ENCODE measurements around the gene CATSPER1. TPM values are rescaled to one million over a fixed set of nuclear protein-coding genes. Genes with fewer than 3 reads are reported as not detected.

The CATSPER1 gene
- total RNA-seq, 1 experiment from 2014 or later = 2.4 TPM

- ChIA-PET CTCF (no interaction called here), POLR2A (no interaction called here), RAD21 (ENCODE audit: low non-redundant PET in 1 of 2, low total read pairs in 2 of 2, uncharacterized antibody in 2 of 2, unreplicated experiment in 2 of 2) (interaction anchor here in 1 of 2 experiments (0.6 kb wide), 1 partner anchor 46 kb away, joined by 3 read pairs; no protein-coding TSS in a partner anchor)
- Histone ChIP-seq H3K27me3 (ENCODE audit: insufficient read depth, low read length) (no peaks in the 10 kb centered on the region), H3K79me2 (ENCODE audit: insufficient read depth, low read length) (peaks cover 8% of the 10 kb centered on the region; the same call in 1 of the 2 replicates), H4K20me1 (ENCODE audit: insufficient read depth) (no peaks in the 10 kb centered on the region), H3K36me3 (ENCODE audit: control insufficient read depth in 1 of 2, insufficient read depth in 2 of 2, low read length in 2 of 2) (no peaks in the 10 kb centered on the region), H3K9me3 (ENCODE audit: control insufficient read depth in 1 of 2, insufficient read depth in 1 of 2, low read depth in 1 of 2, low read length in 2 of 2) (no peaks in the 10 kb centered on the region), H2AFZ (ENCODE audit: low read depth, low read length, poor library complexity, severe bottlenecking) (no peak overlapping the region), H3K27ac (ENCODE audit: low read depth, low read length) (no peak overlapping the region), H3K9ac (ENCODE audit: low read length) (no peak overlapping the region), H3K4me2 (ENCODE audit: low read length) (no peak overlapping the region), H3K4me3 (replicated peaks in 1 of 2; ENCODE audit: low read depth in 1 of 2, low read length in 2 of 2) (no peak overlapping the region), H3K9me2 (ENCODE audit: insufficient read depth) (no peaks in the 10 kb centered on the region), H3K4me1 (ENCODE audit: control insufficient read depth in 1 of 2, insufficient read depth in 2 of 2, low read length in 2 of 2) (peaks cover 55 to 94% of the 10 kb centered on the region in 2 experiments)
- no TSS peak for BruUV-seq (replicated peaks)
- TF ChIP-seq ATF3 (IDR thresholded peaks at IDR 0.05) = no peak
- no peak for TF ChIP-seq SP1 (IDR thresholded peaks at IDR 0.05; ENCODE audit: low read depth)
- no peak for TF ChIP-seq SIN3A (IDR thresholded peaks at IDR 0.05; ENCODE audit: low read depth)
- no peak for TF ChIP-seq JUND (IDR thresholded peaks at IDR 0.05)
- TF ChIP-seq EZH2 (IDR thresholded peaks at IDR 0.05) = no peak
- TF ChIP-seq CEBPB (IDR thresholded peaks at IDR 0.05; ENCODE audit: low read depth) = no peak
- TF ChIP-seq, protein P1, sequence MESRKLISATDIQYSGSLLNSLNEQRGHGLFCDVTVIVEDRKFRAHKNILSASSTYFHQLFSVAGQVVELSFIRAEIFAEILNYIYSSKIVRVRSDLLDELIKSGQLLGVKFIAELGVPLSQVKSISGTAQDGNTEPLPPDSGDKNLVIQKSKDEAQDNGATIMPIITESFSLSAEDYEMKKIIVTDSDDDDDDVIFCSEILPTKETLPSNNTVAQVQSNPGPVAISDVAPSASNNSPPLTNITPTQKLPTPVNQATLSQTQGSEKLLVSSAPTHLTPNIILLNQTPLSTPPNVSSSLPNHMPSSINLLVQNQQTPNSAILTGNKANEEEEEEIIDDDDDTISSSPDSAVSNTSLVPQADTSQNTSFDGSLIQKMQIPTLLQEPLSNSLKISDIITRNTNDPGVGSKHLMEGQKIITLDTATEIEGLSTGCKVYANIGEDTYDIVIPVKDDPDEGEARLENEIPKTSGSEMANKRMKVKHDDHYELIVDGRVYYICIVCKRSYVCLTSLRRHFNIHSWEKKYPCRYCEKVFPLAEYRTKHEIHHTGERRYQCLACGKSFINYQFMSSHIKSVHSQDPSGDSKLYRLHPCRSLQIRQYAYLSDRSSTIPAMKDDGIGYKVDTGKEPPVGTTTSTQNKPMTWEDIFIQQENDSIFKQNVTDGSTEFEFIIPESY (IDR thresholded peaks at IDR 0.05; ENCODE audit: extremely low read depth, insufficient replicate concordance, low read length) = no peak
- TF ChIP-seq FOSL1 (IDR thresholded peaks at IDR 0.05; ENCODE audit: low read depth) = no peak
- TF ChIP-seq EZH2phosphoT487 (IDR thresholded peaks at IDR 0.05; ENCODE audit: borderline replicate concordance) = no peak
- no peak for TF ChIP-seq ELF1 (IDR thresholded peaks at IDR 0.05; ENCODE audit: borderline replicate concordance, low read depth)
- no peak for TF ChIP-seq RAD21 (IDR thresholded peaks at IDR 0.05; ENCODE audit: low read depth)
- TF ChIP-seq REST (IDR thresholded peaks at IDR 0.05; ENCODE audit: low read depth) = no peak
- TF ChIP-seq, protein P2, sequence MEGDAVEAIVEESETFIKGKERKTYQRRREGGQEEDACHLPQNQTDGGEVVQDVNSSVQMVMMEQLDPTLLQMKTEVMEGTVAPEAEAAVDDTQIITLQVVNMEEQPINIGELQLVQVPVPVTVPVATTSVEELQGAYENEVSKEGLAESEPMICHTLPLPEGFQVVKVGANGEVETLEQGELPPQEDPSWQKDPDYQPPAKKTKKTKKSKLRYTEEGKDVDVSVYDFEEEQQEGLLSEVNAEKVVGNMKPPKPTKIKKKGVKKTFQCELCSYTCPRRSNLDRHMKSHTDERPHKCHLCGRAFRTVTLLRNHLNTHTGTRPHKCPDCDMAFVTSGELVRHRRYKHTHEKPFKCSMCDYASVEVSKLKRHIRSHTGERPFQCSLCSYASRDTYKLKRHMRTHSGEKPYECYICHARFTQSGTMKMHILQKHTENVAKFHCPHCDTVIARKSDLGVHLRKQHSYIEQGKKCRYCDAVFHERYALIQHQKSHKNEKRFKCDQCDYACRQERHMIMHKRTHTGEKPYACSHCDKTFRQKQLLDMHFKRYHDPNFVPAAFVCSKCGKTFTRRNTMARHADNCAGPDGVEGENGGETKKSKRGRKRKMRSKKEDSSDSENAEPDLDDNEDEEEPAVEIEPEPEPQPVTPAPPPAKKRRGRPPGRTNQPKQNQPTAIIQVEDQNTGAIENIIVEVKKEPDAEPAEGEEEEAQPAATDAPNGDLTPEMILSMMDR (IDR thresholded peaks at IDR 0.05 in 2 of 3, conservative IDR thresholded peaks at IDR 0.05 in 1 of 3; ENCODE audit: borderline replicate concordance in 1 of 3, insufficient read depth in 1 of 3, low read depth in 2 of 3, low read length in 2 of 3) = no peak
- no peak for TF ChIP-seq MAX (IDR thresholded peaks at IDR 0.05)
- TF ChIP-seq POLR2AphosphoS5 (IDR thresholded peaks at IDR 0.05; ENCODE audit: low read depth, low read length) = no peak
- no peak for ATAC-seq
- no peak for DNase-seq (ENCODE audit: low read depth, low spot score)
- intact Hi-C loops (cut with micrococcal nuclease) = no loop called here
Observed at GRCh38 chr11:66017321-66017720, 9.0 kb downstream of the CATSPER1 start.

All from HCT116 (cell line).